Activated CD4-positive, CD25-positive, alpha-beta regulatory T cell (primary cell): Measurements from ENCODE around the gene GNB1.

Experiments
- DNase-seq, 4 experiments: peaks; one replicate each; lab custom pipeline; 2025; lab: John Stamatoyannopoulos, UW

Gene GNB1

GRCh38 chr1:1781526-1781903 lies 109.4 kb downstream of the GNB1 start:
- no peak for DNase-seq

DNA sequence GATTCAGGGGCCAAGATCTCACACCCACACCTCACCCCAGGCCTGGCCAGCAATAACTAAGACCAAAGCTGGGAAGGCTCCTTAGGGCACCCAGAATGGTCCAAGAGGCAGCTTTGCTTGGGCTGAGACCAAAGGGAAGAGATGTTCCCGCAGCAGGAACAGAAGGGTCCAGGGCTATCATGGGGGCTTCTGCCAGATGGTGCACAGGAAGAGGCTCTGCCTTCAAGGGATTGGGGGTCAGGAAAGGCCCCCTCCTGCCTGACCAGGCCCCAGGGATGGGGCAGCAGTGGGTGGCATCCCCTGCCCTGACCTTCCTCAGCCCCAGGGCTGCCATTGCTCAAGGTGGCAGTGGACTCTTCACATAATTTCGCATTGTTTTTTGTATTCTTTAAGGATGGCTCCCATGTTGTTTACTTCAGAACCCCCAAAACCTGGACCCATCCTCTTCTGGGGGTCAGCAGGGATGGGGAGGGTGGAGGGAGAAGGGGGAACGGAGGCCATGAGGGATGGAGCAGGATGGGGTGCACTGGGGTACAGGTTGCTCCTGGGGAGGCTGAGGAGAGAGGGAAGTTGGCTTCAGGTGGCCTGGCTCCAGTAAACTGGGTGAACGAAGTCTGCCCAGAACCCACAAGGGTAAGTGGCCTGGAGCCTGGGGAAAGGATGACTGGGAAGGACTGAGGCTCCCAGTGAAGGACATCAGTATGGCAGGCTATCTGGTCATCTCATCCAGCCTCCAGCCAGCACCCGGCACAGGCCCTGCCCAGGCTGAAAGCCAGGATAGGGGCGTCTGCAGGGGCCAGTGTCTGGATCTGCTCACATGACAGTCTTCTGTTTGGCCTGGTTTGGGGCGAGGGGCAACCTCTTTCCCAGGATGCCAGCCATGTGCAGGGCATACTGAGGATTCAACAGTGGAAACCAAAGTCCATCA lies 110.0 kb downstream of the GNB1 start:
- no peak for DNase-seq

DNA sequence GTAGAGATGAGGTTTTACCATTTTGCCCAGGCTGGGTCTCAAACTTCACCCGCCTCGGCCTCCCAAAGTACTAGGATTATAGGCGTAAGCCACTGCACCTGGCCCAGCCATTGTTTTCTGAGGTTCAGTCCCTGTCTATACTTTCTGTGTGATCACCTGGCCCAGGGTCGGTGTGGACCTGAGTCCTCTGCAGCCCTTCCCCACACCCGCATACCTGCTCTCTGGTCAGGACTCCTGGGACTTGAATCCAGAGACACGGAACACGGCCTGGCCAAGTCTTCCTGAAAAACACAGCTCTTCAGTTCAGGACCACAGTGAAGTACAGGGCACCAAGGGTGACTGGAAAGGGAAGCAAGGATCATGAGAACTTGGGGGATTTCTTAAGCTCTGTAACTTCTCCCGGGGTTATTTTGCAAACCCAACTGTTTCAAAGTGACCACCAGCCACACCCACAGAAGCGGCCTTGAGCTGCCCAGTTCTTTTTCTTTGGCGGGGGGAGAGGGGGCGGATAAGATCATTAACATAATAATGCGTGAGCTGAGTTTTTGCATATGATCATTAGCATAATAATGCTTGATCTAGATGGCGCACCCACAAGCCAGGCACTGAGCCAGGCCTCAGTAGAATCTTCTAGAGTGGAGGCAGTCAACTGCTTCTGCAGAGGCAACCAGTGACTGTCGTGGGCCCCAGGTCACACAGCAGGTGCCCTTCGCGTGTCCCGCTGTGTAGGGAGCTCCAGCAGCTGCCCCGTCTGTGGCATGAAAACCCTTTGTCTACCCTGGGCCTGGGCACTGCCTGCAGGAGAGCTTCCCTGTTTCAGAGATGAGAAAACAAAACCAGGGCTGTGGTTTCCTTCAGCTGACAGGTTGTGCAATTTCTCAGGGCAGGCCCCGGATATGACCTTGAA lies 110.9 kb downstream of the GNB1 start:
- peak in 1 of 4 experiments; percentile 30 for DNase-seq

GRCh38 chr1:1779320-1779675 lies 111.6 kb downstream of the GNB1 start:
- no peak for DNase-seq

DNA sequence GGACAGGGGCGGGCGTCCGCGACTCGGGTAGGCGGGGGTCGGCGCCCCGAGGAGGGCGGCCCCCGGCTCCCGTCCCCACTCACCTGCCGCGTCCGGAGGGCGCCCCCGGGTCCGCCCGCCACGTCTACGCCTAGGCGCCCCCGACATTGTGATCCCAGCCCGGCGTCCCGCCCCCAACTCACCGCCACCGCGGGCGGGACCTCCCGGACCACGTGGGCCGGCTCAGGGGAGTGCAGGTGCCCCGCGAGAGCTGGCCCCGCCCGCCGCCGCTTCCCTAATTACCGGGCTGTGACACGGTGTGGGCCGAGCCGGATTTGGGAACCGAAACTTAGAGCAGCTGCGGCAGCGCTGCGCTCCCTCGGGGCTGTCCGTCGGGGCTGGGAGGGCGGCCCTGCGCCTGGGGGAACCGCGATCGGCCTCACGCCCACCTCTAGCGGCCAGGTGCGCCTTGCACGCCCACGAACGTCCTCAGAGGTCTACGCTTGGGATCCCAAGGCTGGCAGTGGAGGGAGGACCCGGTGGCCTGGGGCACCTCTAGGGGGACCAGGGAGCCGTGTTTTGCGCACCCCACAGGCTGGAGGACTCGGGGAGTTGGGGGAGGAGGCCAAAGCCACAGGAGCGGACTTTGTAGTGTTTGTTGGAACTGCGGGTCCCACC lies 112.1 kb downstream of the GNB1 start:
- DNase-seq = peak; percentile 52 to 65 (median 59)

DNA sequence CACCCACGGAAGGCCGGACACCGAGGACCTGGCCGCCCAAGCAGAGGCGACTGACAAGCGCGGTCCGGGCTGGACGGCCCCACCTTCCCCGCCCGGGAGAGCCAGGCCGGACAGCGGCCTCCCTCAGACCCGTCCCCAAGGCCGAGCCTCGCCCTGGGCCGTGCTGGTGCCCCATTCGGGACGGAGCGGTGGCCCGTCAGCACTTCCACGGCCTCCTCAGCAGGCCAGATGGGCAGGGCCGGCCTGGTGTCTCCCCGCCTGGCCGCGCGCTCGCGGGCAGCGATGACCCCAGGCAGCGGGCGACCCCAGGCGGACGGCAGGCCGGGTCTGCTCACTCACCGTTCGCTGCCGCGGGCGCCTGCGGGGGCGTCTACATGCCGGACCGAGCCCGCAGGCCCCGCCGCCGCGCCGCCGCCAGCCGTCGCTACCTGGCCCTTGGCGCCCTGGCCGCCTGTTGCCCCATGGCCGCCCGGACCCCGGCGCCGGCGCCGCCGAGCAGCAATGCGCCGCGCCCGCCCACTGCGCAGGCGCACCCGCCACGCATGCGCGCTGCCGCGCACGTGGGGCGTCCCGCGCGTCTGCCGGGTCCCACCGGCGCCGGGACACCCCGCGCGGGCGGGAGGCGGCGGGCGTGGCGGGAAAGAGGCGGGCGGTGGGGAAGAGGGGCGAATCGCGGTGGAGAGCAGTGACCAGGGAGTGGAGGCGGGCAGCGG lies 112.8 kb downstream of the GNB1 start, which contains the start of gene NADK:
TSS of gene NADK (minus strand) at position 521 of the 713 bp plus-strand sequence. CDS start 13,064 bp downstream, outside the sequence.
- DNase-seq = peak; percentile 43 to 62 (median 46)

DNA sequence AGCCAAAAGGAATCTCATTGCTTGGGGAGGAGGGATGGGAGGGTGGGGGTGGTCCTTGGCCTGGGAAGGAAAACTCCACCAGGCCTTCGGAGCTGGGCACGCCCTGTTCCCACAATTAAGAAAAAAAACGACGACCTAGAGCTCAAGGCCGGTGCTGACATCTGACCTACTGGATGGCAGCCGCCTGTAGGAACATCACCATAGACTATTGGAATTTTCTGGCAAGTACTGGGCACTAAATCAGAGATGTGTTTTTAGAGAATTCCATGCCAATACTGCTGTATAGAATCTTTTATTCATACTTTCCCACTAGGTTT lies 113.3 kb downstream of the GNB1 start:
- no peak for DNase-seq

DNA sequence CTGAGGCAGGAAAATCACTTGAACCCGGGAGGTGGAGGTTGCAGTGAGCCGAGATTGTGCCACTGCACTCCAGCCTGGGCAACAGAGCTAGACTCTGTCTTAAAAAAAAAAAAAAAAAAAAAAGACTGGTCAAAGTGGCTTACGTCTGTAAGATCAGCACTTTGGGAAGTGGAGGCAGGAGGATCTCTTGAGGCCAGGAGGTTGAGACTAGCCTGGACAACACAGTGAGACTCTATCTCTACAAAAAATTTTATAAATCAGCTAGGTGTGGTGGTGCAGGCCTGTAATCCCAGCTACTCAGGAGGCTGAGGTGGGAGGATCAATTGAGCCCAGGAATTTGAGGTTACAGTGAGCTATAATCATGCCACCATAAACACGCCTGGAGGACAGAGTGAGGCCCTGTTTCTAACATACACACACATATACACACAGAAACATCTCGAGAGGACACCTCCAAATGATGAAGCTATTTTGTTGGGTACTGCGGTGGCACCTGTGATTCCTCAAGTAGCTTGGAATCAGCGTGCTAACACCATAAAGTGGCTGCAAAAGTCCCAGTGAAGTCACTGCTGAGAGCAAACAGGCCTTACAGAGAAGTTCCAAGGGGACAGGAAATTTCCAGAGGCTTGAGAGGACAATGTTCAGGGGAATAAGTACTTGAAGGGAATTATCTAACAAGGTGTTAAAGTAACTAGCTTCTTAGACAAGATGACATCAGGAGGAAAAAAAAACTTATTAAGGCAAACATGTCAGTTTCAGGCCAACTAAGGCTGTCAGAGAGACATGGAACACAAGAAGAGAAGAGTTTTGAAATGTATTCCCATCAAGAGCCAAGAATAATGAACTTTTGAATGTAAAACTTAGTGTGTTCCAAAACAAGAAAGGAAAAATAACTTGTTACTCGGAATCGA lies 114.0 kb downstream of the GNB1 start:
- DNase-seq = no peak

- DNase-seq = no peak
Observed at GRCh38 chr1:1775327-1776226, 115.3 kb downstream of the GNB1 start.

DNA sequence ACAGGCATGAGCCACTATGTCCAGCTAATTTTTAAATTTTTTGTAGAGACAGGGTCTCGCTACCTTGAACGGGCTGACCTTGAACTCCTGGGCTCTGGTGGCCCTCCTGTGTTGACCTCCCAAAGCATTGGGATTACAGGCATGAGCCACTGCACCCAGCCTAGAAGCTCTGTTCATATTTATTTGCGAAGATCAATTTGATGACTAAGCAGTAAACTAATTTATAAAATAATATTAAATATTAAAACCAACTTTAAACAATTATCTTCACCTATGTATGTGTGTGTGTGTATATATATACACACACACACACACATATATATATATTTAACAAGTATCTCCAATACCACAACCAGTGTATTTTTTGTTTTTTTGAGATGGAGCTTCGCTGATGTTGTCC lies 117.0 kb downstream of the GNB1 start:
- no peak for DNase-seq

- no peak for DNase-seq
Observed at GRCh38 chr1:1771096-1771495, 119.8 kb downstream of the GNB1 start.

GRCh38 chr1:1770102-1770501 lies 120.8 kb downstream of the GNB1 start:
- DNase-seq = no peak

DNA sequence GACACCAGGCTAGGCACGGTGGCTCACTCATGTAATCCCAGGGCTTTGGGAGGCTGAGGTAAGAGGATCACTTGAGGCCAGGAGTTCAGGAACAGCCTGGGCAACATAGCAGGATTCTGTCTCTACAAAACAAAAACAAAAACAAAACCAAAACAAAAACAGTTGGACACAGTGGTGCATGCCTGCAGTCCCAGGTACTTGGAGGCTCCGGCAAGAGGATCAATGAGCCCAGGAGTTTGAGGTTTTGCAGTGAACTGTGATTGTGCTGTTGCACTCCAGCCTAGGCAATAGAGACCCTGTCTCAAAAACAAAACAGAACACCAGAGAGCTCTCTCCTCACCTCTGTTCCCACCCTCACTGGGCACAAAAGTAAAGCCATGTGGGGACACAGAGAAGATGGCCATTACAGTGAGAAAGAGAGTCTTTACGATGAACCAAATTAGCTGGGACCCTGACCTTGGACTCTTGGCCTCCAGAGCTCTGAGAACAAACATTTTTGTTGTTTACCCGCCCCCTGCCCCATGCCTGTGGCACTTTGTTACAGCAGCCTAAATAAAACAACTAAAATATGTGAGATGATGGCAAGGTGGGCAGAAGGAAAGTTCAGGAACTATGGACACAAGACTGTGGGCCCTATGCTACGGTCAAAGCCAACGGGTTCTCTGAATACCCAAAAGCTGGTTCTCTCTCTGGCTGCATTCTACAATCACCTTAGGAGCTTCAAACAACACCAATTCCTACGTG lies 122.5 kb downstream of the GNB1 start:
- DNase-seq = no peak

DNA sequence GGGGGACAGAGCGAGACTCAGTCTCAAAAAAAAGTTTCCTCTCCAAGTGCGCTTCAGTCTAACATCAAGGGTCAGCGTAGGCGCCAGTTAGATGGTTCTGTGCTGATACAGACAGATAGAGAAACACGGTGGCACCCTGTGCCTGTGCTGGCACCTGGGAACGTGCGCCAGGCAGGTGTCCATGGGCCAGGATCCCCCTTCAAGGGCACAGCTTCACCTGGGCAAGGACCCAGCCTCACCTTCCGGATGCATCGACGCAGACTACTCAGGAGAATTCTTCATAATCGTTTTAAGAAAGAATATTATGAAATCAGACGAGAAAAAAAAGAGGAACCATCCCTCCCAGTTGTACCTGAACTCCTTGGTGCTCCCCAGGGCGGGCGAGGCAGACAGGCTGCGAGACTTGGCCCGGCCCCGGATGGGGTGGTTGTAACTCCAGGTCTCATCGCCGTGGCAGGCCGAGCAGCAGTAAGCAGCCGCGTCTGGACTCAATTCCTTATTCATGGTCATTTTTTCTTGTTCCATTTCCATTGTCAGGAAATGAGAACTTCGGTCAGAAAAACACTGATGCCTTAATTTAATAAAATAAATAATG lies 125.9 kb downstream of the GNB1 start:
- no peak for DNase-seq

DNA sequence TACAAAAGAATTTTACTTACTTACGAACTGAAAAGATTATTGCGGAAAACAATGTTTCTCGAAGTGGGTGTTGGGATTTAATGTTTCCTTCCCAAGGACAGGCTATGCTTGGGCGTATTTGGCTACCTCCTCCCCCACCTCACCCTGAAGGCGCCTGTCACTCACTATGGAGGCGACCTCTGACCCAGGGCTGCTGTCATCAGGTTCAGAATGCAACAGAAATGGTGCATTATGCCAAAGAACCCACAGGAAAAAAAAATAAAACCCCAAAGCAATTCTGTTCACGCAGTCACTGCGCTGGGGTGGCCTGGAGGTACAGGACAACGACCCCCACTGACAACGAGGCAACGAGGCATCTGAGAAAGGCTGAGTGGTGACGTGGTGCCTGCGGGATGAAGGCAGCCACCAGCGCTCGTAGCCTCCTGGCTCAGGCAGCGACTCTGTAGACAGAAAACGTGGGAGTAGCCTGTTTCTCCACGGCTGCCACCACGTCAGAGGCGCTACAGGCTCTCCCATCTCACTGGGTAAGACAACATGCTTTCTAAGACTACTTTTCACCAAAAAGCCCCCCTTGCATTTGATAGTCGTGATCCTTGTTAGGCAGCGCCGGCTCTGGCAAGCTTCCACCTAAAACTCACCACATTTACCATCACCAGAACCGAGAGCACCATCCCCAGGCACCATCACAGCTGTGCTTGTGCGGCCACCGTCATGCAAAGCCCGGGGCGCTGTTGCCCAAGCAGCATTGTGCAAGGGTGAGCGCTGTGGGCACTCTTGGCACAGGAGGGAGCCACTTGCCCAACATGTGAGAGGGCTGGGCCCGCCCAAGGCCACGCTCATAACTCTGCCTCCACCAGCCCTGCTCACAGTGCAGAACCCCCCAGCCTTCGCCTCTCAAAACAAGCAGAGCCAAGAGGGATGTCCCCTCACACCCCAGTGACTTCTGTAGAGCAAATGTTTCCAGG lies 126.9 kb downstream of the GNB1 start:
- no peak for DNase-seq

DNA sequence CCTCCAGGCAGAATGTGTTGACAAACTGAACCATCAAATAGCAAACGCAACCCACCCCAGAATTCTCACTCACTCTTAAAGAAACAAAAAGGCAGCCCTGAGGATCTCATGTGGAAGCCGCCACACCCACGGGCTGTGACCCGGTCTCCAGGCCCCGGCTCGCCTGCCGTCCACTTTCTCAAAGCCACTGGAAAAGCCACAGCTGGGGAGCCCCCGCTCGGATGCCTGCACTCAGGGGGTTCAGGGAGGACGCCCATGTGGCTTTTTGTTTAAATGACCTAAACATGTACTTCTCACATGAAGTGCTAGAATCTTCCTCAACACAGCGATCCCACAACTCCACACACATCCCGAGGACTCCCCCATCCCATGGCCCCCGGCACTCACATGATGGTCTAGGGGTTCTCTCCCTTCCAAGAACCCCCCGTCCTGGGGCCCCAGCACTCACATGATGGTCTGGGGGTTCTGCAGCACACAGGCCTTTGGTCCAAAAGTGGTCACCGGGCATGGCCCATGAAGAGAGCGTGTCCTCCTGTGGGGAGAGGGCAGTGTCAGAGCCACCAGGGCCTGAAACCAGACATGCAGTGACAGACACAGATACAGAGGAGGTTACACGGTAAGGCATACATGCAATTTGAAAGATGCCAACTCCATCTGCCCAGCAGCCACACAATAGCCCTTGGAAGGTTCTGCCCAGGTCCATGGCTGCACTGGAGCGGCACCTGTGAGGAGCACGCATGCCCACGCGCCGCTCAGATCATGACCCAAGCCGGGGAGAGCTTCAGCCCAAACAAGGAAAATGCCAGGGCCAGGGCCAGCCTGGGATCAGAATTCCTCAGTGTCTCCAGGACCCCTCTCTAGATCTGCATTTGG lies 129.1 kb downstream of the GNB1 start:
- no peak for DNase-seq
